Neural cell (in vitro differentiated cells): ENCODE results near the gene MAP2.

Experiments
- CTCF ChIP-seq: fragments of 450-650 bp; IDR thresholded peaks from 2 replicates; pipeline ENCODE4 v1.5.1; 2014; ENCODE audit warnings: antibody characterized with exemption, mild to moderate bottlenecking, moderate library complexity; ENCODE audit not compliant: poor library complexity, severe bottlenecking
- EP300 ChIP-seq: fragments of 450-650 bp; conservative IDR thresholded peaks from 2 replicates; pipeline ENCODE4 v1.6.1; 2014; ENCODE audit warnings: antibody characterized with exemption, mild to moderate bottlenecking, moderate library complexity; ENCODE audit not compliant: poor library complexity, severe bottlenecking
- EZH2 ChIP-seq: fragments of 200-600, 300-800 bp; shearing (Covaris generic), sonication (generic); IDR thresholded peaks from 2 replicates; pipeline ENCODE4 v1.6.1; 2014; ENCODE audit warnings: antibody characterized with exemption, low read length, borderline replicate concordance, mild to moderate bottlenecking; ENCODE audit not compliant: insufficient read depth, poor library complexity, severe bottlenecking
- POLR2AphosphoS5 ChIP-seq: IDR thresholded peaks from 2 replicates; pipeline ENCODE4 v1.6.1; 2012
- TAF1 ChIP-seq: IDR thresholded peaks from 2 replicates; pipeline ENCODE4 v1.6.1; 2012; ENCODE audit warnings: low read depth

GRCh38 chr2:209727077-209727476 lies 303.2 kb downstream of the MAP2 start:
- TF ChIP-seq CTCF (no peak), EP300 (no peak), EZH2 (no peak), POLR2AphosphoS5 (no peak), TAF1 (no peak)
